IMR-90 (cell line): ENCODE data around the gene UROD. TPM values are rescaled to one million over a fixed set of nuclear protein-coding genes. Genes with fewer than 3 reads are reported as not detected.

Experiments used
- ATAC-seq: fragments of 200-7000 bp; cut with Tn5 transposase; 2 replicates; pipeline ENCODE4 v1.9.1; 2020; ENCODE audit warnings: low read depth, mild to moderate bottlenecking, moderate library complexity
- BruUV-seq: library from RNA; stranded (reverse); fragments of 400-500 nt; replicated peaks from 2 replicates; lab custom pipeline; 2021; lab: Mats Ljungman, UMichigan
- CTCF ChIA-PET: fragments of 300-600 bp; formaldehyde crosslinking; extraction: SDS; loops from one replicate; lab custom pipeline; 2021; ENCODE audit warnings: antibody characterized with exemption; lab: Yijun Ruan, JAX
- POLR2A ChIA-PET: fragments of 300-600 bp; sonication (Branson Sonifier 250); formaldehyde crosslinking; loops from one replicate; lab custom pipeline; 2022; ENCODE audit warnings: antibody characterized with exemption; ENCODE audit not compliant: unreplicated experiment; lab: Charles Lee
- DNase-seq: peaks from one replicate; pipeline ENCODE4 v3.0.0; 2013
- H2AFZ ChIP-seq: replicated peaks from 2 replicates; pipeline ENCODE3; 2013; ENCODE audit warnings: low read length, mild to moderate bottlenecking; ENCODE audit not compliant: poor library complexity
- H2AK5ac ChIP-seq: 2 replicates; pipeline ENCODE4 v1.6.1; 2013; ENCODE audit warnings: low read depth, low read length, inconsistent platforms
- H2AK9ac ChIP-seq: replicated peaks from 2 replicates; pipeline ENCODE3; 2013; ENCODE audit warnings: mild to moderate bottlenecking, low read depth, low read length, moderate library complexity; ENCODE audit not compliant: poor library complexity
- H2BK120ac ChIP-seq: 2 replicates; pipeline ENCODE4 v1.6.1; 2013; ENCODE audit warnings: low read depth, low read length, inconsistent platforms
- H2BK15ac ChIP-seq: 3 replicates; pipeline ENCODE4 v1.6.1; 2013; ENCODE audit warnings: low read depth, low read length, inconsistent platforms
- H2BK20ac ChIP-seq: 2 replicates; pipeline ENCODE4 v1.6.1; 2013; ENCODE audit warnings: low read depth, mild to moderate bottlenecking, inconsistent platforms, low read length, moderate library complexity
- H2BK5ac ChIP-seq: 2 replicates; pipeline ENCODE4 v1.6.1; 2013; ENCODE audit warnings: mild to moderate bottlenecking, low read depth, low read length, inconsistent platforms; ENCODE audit not compliant: poor library complexity, severe bottlenecking
- H3K14ac ChIP-seq: replicated peaks from 2 replicates; pipeline ENCODE4 v1.6.1; 2013; ENCODE audit warnings: low read depth, low read length, inconsistent platforms
- H3K18ac ChIP-seq: 2 replicates; pipeline ENCODE4 v1.6.1; 2013; ENCODE audit warnings: low read depth, low read length, control low read depth
- H3K23ac ChIP-seq: 2 replicates; pipeline ENCODE4 v1.6.1; 2013; ENCODE audit warnings: low read depth, low read length, inconsistent platforms
- H3K27ac ChIP-seq: 2 replicates; pipeline ENCODE4 v1.5.1; 2013; ENCODE audit warnings: mild to moderate bottlenecking, control low read depth, low read length; ENCODE audit not compliant: insufficient read depth
- H3K27me3 ChIP-seq: 2 replicates; pipeline ENCODE4 v1.6.1; 2013; ENCODE audit warnings: low read length; ENCODE audit not compliant: control insufficient read depth, insufficient read depth
- H3K36me3 ChIP-seq: 2 replicates; pipeline ENCODE4 v1.6.1; 2013; ENCODE audit warnings: low read length, mixed read lengths; ENCODE audit not compliant: control insufficient read depth, insufficient read depth
- H3K4ac ChIP-seq: 2 replicates; pipeline ENCODE4 v1.6.1; 2013; ENCODE audit warnings: low read depth, low read length, inconsistent platforms
- H3K4me1 ChIP-seq: 2 replicates; pipeline ENCODE4 v1.6.1; 2013; ENCODE audit warnings: low read length, mixed read lengths; ENCODE audit not compliant: control insufficient read depth, insufficient read depth
- H3K4me2 ChIP-seq: 2 replicates; pipeline ENCODE4 v1.6.1; 2013; ENCODE audit warnings: low read depth, mild to moderate bottlenecking, control low read depth, low read length, moderate library complexity
- H3K4me3 ChIP-seq: 2 replicates; pipeline ENCODE4 v1.5.1; 2013; ENCODE audit warnings: low read depth, mild to moderate bottlenecking, control low read depth, low read length, moderate library complexity; ENCODE audit not compliant: insufficient read depth
- H3K56ac ChIP-seq: 2 replicates; pipeline ENCODE4 v1.6.1; 2013; ENCODE audit warnings: low read length, inconsistent platforms; ENCODE audit not compliant: insufficient read depth; ENCODE audit errors: extremely low read depth
- H3K79me1 ChIP-seq, 2 experiments: 2 replicates each; pipeline ENCODE4 v1.6.1; 2013; ENCODE audit warnings: low read length in 2 of 2, inconsistent platforms in 1 of 2, low read depth in 1 of 2
- H3K9ac ChIP-seq: 2 replicates; pipeline ENCODE4 v1.6.1; 2013; ENCODE audit warnings: low read depth, low read length, control low read depth
- H3K9me1 ChIP-seq: 2 replicates; pipeline ENCODE4 v1.6.1; 2013; ENCODE audit warnings: low read length, inconsistent platforms; ENCODE audit not compliant: insufficient read depth
- H3K9me3 ChIP-seq: 2 replicates; pipeline ENCODE4 v1.6.1; 2013; ENCODE audit warnings: low read length; ENCODE audit not compliant: control insufficient read depth, insufficient read depth
- H4K20me1 ChIP-seq: 2 replicates; pipeline ENCODE4 v1.6.1; 2013; ENCODE audit warnings: low read length, inconsistent platforms; ENCODE audit not compliant: insufficient read depth
- H4K5ac ChIP-seq: 2 replicates; pipeline ENCODE4 v1.6.1; 2013; ENCODE audit warnings: mild to moderate bottlenecking, low read depth, low read length, control low read depth
- H4K8ac ChIP-seq, 2 experiments: 2 replicates each; pipeline ENCODE4 v1.6.1; 2013; ENCODE audit warnings: low read depth in 2 of 2, low read length in 2 of 2, control low read depth in 1 of 2, inconsistent platforms in 1 of 2
- H4K91ac ChIP-seq: 2 replicates; pipeline ENCODE4 v1.6.1; 2013; ENCODE audit warnings: low read depth, low read length, inconsistent platforms; ENCODE audit not compliant: insufficient read depth
- BHLHE40 ChIP-seq: fragments of 150-350 bp; IDR thresholded peaks from 2 replicates; pipeline ENCODE4 v1.6.1; 2016; ENCODE audit warnings: mild to moderate bottlenecking, low read depth, low read length
- CEBPB ChIP-seq: IDR thresholded peaks from 2 replicates; pipeline ENCODE4 v1.6.1; 2012; ENCODE audit warnings: low read depth, low read length, improper control_type of control experiment
- CHD1 ChIP-seq: IDR thresholded peaks from 2 replicates; pipeline ENCODE4 v1.6.1; 2012; ENCODE audit warnings: low read depth, low read length, improper control_type of control experiment
- CTCF ChIP-seq: conservative IDR thresholded peaks from 2 replicates; pipeline ENCODE4 v1.5.1; 2012; ENCODE audit warnings: mild to moderate bottlenecking, low read depth, low read length, improper control_type of control experiment
- ELK1 ChIP-seq: fragments of 150-350 bp; IDR thresholded peaks from 2 replicates; pipeline ENCODE4 v1.6.1; 2016; ENCODE audit warnings: low read depth, mild to moderate bottlenecking, low read length, moderate library complexity, borderline replicate concordance
- FOS ChIP-seq: fragments of 150-350 bp; IDR thresholded peaks from 2 replicates; pipeline ENCODE4 v1.6.1; 2016; ENCODE audit warnings: low read depth, low read length
- MAFK ChIP-seq: IDR thresholded peaks from 2 replicates; pipeline ENCODE4 v1.6.1; 2012; ENCODE audit warnings: low read depth, low read length, improper control_type of control experiment
- MAZ ChIP-seq: IDR thresholded peaks from 2 replicates; pipeline ENCODE4 v1.6.1; 2012; ENCODE audit warnings: low read depth, mild to moderate bottlenecking, low read length, improper control_type of control experiment, moderate library complexity, borderline replicate concordance
- MXI1 ChIP-seq: IDR thresholded peaks from 2 replicates; pipeline ENCODE4 v1.6.1; 2012; ENCODE audit warnings: low read depth, mild to moderate bottlenecking, low read length, moderate library complexity, borderline replicate concordance
- NFE2L2 ChIP-seq: fragments of 150-350 bp; IDR thresholded peaks from 2 replicates; pipeline ENCODE4 v1.6.1; 2016; ENCODE audit warnings: low read depth, mild to moderate bottlenecking, low read length
- POLR2A ChIP-seq: IDR thresholded peaks from 2 replicates; pipeline ENCODE4 v1.6.1; 2012; ENCODE audit warnings: mild to moderate bottlenecking, low read depth, low read length
- RAD21 ChIP-seq: IDR thresholded peaks from 2 replicates; pipeline ENCODE4 v1.6.1; 2012; ENCODE audit warnings: low read length, improper control_type of control experiment
- RCOR1 ChIP-seq: IDR thresholded peaks from 2 replicates; pipeline ENCODE4 v1.6.1; 2012; ENCODE audit warnings: mild to moderate bottlenecking, low read length, improper control_type of control experiment; ENCODE audit not compliant: insufficient replicate concordance
- RFX5 ChIP-seq: IDR thresholded peaks from 2 replicates; pipeline ENCODE4 v1.8.0; 2012; ENCODE audit warnings: low read depth, mild to moderate bottlenecking, low read length, moderate library complexity
- SMC3 ChIP-seq: fragments of 150-350 bp; IDR thresholded peaks from 2 replicates; pipeline ENCODE4 v1.6.1; 2016; ENCODE audit warnings: low read depth, mild to moderate bottlenecking, antibody characterized with exemption, low read length, moderate library complexity
- USF2 ChIP-seq: fragments of 150-350 bp; IDR thresholded peaks from 2 replicates; pipeline ENCODE4 v1.6.1; 2017; ENCODE audit warnings: mild to moderate bottlenecking, antibody characterized with exemption, low read length, low read depth
- WGBS, 2 experiments: methylation state at CpG; one replicate each; pipeline versions ENCODE4 v1.1.5 to v1.1.7; 2013; ENCODE audit warnings: missing lambda C conversion rate in 2 of 2; ENCODE audit not compliant: insufficient read length in 1 of 2; ENCODE audit errors: extremely low coverage in 2 of 2; 5-methylcytosine and 5-hydroxymethylcytosine counted together
- dilution Hi-C: fragments of 300-500 bp; cut with HindIII; formaldehyde crosslinking; loops from one replicate; pipeline ENCODE4 v1.14.3; 2018; ENCODE audit warnings: low sequenced_read_pairs; ENCODE audit not compliant: unreplicated experiment
- in situ Hi-C: fragments of 300-500 bp; cut with MboI; formaldehyde crosslinking; loops from 3 replicates; pipeline ENCODE4 v1.14.3; 2019; ENCODE audit warnings: low sequenced_read_pairs, inconsistent platforms, mixed read lengths
- intact Hi-C: fragments of 100-400 bp; cut with micrococcal nuclease; formaldehyde crosslinking; loops from 2 replicates; pipeline ENCODE4 v1.10.0; 2022
- polyA plus RNA-seq, 3 experiments: library from polyadenylated mRNA; depleted of rRNA; stranded (reverse); fragments of >200 nt; gene quantifications; 2 replicates each; pipeline ENCODE4 v1.2.3, GENCODE V29; 2012; ENCODE audit warnings: low replicate concordance in 1 of 3
- total RNA-seq: library from RNA; depleted of rRNA; stranded (reverse); fragments of >200 nt; gene quantifications from 2 replicates; pipeline ENCODE4 v1.2.3, GENCODE V29; 2012

Gene UROD
- total and polyA plus RNA-seq, 2 of the 4 experiments (the other 2 are of a cell fraction), result 220 to 224 TPM

- Histone ChIP-seq H2BK5ac (no peak overlapping the region), H3K14ac (no peak overlapping the region), H3K27ac (no peak overlapping the region), H3K18ac (no peak overlapping the region), H2AK5ac (no peak overlapping the region), H3K9me1 (peaks cover 5% of the 10 kb centered on the region; the same call in 1 of the 2 replicates), H2AK9ac (no peak overlapping the region), H3K27me3 (no peaks in the 10 kb centered on the region), H3K4me3 (no peak overlapping the region), H3K4me1 (no peaks in the 10 kb centered on the region), H4K20me1 (no peaks in the 10 kb centered on the region), H3K79me1 (peaks cover 5 to 13% of the 10 kb centered on the region in 2 experiments), H3K36me3 (peaks cover 69% of the 10 kb centered on the region), H3K23ac (no peak overlapping the region), H3K4me2 (no peak overlapping the region), H3K4ac (no peak overlapping the region), H3K56ac (no peak overlapping the region), H2AFZ (no peak overlapping the region), H2BK15ac (no peak overlapping the region), H2BK120ac (no peak overlapping the region), H4K8ac (no peak overlapping the region), H4K91ac (no peak overlapping the region), H2BK20ac (no peak overlapping the region), H3K9ac (no peak overlapping the region), H3K9me3 (no peaks in the 10 kb centered on the region), H4K5ac (no peak overlapping the region)
- POLR2A ChIA-PET, result no interaction called here
- TF ChIP-seq CHD1 (no peak), RAD21 (no peak), MAFK (no peak), RCOR1 (no peak), CTCF (no peak), FOS (no peak), NFE2L2 (no peak), USF2 (no peak), MXI1 (no peak), CEBPB (no peak), MAZ (no peak), BHLHE40 (no peak), POLR2A (no peak), SMC3 (no peak), ELK1 (no peak), RFX5 (no peak)
- WGBS, 2 experiments, result no CpG with 5 or more reads among the region's 7 CpGs
- intact Hi-C loops (no loop called here), in situ Hi-C loops (no loop called here), dilution Hi-C loops (no loop called here)
- DNase-seq (no peak), ATAC-seq (no peak)
- CTCF ChIA-PET, result no interaction called here
- no TSS peak for BruUV-seq
Observed at GRCh38 chr1:45004281-45004920, 7.7 kb upstream of the UROD start.
